HG02623 (cell line): ENCODE data around the gene RXFP3.

ENCODE experiments used
- ATAC-seq: cut with Tn5 transposase; IDR thresholded peaks from one replicate; pipeline ENCODE4 v1.9.1; 2021; ENCODE audit warnings: moderate library complexity; ENCODE audit not compliant: unreplicated experiment

Gene RXFP3

DNA sequence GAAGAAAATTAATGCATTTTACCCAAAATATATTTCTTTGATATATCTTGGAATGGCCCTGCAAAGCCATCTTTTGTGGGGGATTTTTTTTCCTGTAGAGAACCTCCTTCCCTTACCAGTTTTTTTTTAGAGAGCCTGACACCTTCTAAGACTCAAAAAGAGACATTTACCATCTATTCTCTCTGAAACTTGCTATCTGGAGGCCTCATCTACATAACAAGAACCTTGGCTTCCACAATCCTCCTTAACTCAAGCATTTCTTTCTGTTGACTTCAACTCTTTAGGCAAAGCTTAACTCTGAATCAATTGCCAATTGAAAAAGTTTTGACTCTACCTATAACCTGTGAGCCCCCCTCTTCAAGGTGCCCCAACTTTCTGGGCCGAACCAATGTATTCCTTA is 42.1 kb downstream of the RXFP3 start:
- no peak for ATAC-seq

- no peak for ATAC-seq
Measured at GRCh38 chr5:33980030-33980429, 43.8 kb downstream of the RXFP3 start.

GRCh38 chr5:33981408-33982162 is 45.4 kb downstream of the RXFP3 start:
- no peak for ATAC-seq

DNA sequence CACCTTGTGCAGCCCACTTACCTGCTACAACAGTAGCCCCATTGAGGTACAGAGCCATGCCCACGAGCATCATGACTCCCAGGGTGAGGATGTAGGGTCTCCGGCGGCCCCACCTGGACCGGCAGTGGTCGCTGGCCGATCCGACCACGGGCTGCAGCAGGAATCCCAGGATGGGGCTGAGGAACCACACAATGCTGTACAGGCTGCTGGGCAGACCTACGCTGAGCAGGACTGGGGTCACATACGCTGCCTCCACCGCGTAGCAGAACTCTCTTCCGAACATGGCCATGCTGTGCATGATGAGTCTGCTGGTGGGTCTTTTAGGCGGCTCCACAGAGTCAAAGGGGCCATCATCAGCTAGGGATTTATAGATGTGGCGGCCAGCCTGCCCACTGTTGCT is 48.0 kb downstream of the RXFP3 start:
- no peak for ATAC-seq

- ATAC-seq, result no peak
Measured at GRCh38 chr5:33984671-33985124, 48.5 kb downstream of the RXFP3 start, which contains the start of gene SLC45A2. Gene SLC45A2 (minus strand): TSS chr5:33984693. CDS start chr5:33984583, 110 bp downstream.

DNA sequence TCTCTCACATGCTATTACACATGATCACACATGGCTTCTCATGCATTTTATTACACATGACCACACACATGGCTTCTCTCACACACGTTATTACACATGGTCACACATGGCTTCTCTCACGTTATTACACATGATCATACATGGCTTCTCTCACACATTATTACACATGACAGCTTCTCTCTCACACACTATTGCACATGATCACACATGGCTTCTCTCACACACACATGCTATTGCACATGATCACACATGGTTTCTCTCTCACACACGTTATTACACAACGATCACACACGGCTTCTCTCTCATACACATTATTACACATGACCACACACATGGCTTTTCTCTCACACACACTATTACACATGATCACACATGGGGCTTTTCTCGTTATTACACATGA is 49.3 kb downstream of the RXFP3 start:
- ATAC-seq, result no peak
